ENCODE measurements around the gene MDH1. TPM values are rescaled to one million over a fixed set of nuclear protein-coding genes. Genes with fewer than 3 reads are reported as not detected.

The MDH1 gene
- total and polyA plus RNA-seq, 9 of the 15 experiments (the other 6 are each of a cell fraction or from before 2014, with no cell fraction given), result 191 to 1,225 (median 284) TPM

GRCh38 chr2:63632382-63632781 is 43.6 kb downstream of the MDH1 start (continued):
- TF ChIP-seq ZNF407 (IDR thresholded peaks at IDR 0.05; ENCODE audit: low read depth) (no peak), SPI1 (IDR thresholded peaks at IDR 0.05; ENCODE audit: borderline replicate concordance, low read depth, low read length) (no peak), HDAC6 (IDR thresholded peaks at IDR 0.05; ENCODE audit: low read depth, low read length) (no peak), DPF2 (IDR thresholded peaks at IDR 0.05) (no peak), JUND (IDR thresholded peaks at IDR 0.05; ENCODE audit: borderline replicate concordance, low read depth, low read length) (no peak), JUND (tag; IDR thresholded peaks at IDR 0.05; ENCODE audit: borderline replicate concordance, low read depth, low read length) (no peak), HLTF (IDR thresholded peaks at IDR 0.05) (0 out of 2 replicates have a peak, but pooled peaks have one; percentile 22), HES1 (IDR thresholded peaks at IDR 0.05; ENCODE audit: low read depth) (no peak), ZNF280B (CRISPR knock-in tag; IDR thresholded peaks at IDR 0.05) (peak; percentile 70; the same call in 1 of the 2 replicates), STAT6 (CRISPR knock-in tag; IDR thresholded peaks at IDR 0.05) (no peak), ZNF584 (CRISPR knock-in tag; IDR thresholded peaks at IDR 0.05; ENCODE audit: low read depth) (no peak)

All from K562 (cell line).